HCT116 (cell line): ENCODE measurements around the gene TENM4.

ENCODE experiments used
- EZH2 ChIP-seq: fragments of 200-600 bp; sonication (generic); IDR thresholded peaks from 2 replicates; pipeline ENCODE4 v1.6.1; 2017; ENCODE audit warnings: antibody characterized with exemption, mixed run types
- EZH2phosphoT487 ChIP-seq: fragments of 200-600 bp; IDR thresholded peaks from 2 replicates; pipeline ENCODE4 v1.6.1; 2018; ENCODE audit warnings: antibody characterized with exemption, borderline replicate concordance
- POLR2A ChIP-seq: IDR thresholded peaks from 2 replicates; pipeline ENCODE4 v1.7.0; 2011; ENCODE audit warnings: borderline replicate concordance; ENCODE audit not compliant: insufficient read depth, insufficient read length; ENCODE audit errors: extremely low read depth
- POLR2AphosphoS5 ChIP-seq: IDR thresholded peaks from 2 replicates; pipeline ENCODE4 v1.6.1; 2011; ENCODE audit warnings: mild to moderate bottlenecking, low read depth, low read length, moderate library complexity
- RAD21 ChIP-seq: IDR thresholded peaks from 2 replicates; pipeline ENCODE4 v1.6.1; 2012; ENCODE audit warnings: low read depth, mild to moderate bottlenecking
- SP1 ChIP-seq: IDR thresholded peaks from 2 replicates; pipeline ENCODE4 v1.6.1; 2012; ENCODE audit warnings: low read depth
- YY1 ChIP-seq: IDR thresholded peaks from 2 replicates; pipeline ENCODE4 v1.6.1; 2011; ENCODE audit warnings: low read length, low read depth, moderate library complexity, mild to moderate bottlenecking; ENCODE audit not compliant: insufficient replicate concordance; ENCODE audit errors: extremely low read depth
- TF ChIP-seq, protein P1 (sequence below), 3 experiments: fragments of 200-600 bp in 1 of 3; sonication (generic) in 1 of 3; IDR thresholded peaks in 2 of 3; conservative IDR thresholded peaks in 1 of 3; 2 replicates each; pipeline ENCODE4 v1.5.1; 2012 to 2017; ENCODE audit warnings: low read depth in 2 of 3, low read length in 2 of 3, antibody characterized with exemption in 1 of 3, borderline replicate concordance in 1 of 3, control low read depth in 1 of 3, mild to moderate bottlenecking in 1 of 3, mixed read lengths in 1 of 3, mixed run types in 1 of 3, moderate library complexity in 1 of 3; ENCODE audit not compliant: insufficient read depth in 1 of 3
- TF ChIP-seq, protein P2 (sequence below): IDR thresholded peaks from 2 replicates; pipeline ENCODE4 v1.6.1; 2011; ENCODE audit warnings: mild to moderate bottlenecking, low read length, moderate library complexity; ENCODE audit not compliant: insufficient replicate concordance; ENCODE audit errors: extremely low read depth

DNA sequence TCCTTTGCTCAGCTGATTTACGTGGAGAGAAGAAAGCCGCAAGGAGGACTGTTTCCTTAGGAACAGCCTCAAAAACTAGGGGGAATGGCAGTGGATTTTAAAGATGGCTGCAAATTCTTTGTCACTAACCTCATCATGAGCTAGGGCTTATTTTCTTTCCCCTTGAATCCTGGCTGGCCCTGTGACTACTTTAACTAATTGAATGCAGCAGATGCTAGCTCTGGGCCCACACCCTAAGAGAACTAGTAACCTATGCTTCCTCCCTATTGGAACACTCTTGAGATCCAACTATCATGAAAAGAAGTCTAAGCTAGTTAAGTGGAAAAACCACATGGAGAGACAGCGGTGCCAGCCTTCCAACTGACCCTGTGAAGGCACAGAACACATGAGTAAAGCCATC is 444.8 kb downstream of the TENM4 start:
- TF ChIP-seq, protein P1, sequence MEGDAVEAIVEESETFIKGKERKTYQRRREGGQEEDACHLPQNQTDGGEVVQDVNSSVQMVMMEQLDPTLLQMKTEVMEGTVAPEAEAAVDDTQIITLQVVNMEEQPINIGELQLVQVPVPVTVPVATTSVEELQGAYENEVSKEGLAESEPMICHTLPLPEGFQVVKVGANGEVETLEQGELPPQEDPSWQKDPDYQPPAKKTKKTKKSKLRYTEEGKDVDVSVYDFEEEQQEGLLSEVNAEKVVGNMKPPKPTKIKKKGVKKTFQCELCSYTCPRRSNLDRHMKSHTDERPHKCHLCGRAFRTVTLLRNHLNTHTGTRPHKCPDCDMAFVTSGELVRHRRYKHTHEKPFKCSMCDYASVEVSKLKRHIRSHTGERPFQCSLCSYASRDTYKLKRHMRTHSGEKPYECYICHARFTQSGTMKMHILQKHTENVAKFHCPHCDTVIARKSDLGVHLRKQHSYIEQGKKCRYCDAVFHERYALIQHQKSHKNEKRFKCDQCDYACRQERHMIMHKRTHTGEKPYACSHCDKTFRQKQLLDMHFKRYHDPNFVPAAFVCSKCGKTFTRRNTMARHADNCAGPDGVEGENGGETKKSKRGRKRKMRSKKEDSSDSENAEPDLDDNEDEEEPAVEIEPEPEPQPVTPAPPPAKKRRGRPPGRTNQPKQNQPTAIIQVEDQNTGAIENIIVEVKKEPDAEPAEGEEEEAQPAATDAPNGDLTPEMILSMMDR (IDR thresholded peaks at IDR 0.05 in 2 of 3, conservative IDR thresholded peaks at IDR 0.05 in 1 of 3; ENCODE audit: borderline replicate concordance in 1 of 3, insufficient read depth in 1 of 3, low read depth in 2 of 3, low read length in 2 of 3) = no peak
- TF ChIP-seq EZH2 = no peak
- TF ChIP-seq, protein P2, sequence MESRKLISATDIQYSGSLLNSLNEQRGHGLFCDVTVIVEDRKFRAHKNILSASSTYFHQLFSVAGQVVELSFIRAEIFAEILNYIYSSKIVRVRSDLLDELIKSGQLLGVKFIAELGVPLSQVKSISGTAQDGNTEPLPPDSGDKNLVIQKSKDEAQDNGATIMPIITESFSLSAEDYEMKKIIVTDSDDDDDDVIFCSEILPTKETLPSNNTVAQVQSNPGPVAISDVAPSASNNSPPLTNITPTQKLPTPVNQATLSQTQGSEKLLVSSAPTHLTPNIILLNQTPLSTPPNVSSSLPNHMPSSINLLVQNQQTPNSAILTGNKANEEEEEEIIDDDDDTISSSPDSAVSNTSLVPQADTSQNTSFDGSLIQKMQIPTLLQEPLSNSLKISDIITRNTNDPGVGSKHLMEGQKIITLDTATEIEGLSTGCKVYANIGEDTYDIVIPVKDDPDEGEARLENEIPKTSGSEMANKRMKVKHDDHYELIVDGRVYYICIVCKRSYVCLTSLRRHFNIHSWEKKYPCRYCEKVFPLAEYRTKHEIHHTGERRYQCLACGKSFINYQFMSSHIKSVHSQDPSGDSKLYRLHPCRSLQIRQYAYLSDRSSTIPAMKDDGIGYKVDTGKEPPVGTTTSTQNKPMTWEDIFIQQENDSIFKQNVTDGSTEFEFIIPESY = no peak
- TF ChIP-seq EZH2phosphoT487 = no peak
- TF ChIP-seq POLR2AphosphoS5 = no peak
- TF ChIP-seq RAD21 = no peak
- no peak for TF ChIP-seq YY1
- TF ChIP-seq SP1 = no peak
- TF ChIP-seq POLR2A = no peak
